ENCODE results near the gene NTN3.

NTN3 gene

DNA sequence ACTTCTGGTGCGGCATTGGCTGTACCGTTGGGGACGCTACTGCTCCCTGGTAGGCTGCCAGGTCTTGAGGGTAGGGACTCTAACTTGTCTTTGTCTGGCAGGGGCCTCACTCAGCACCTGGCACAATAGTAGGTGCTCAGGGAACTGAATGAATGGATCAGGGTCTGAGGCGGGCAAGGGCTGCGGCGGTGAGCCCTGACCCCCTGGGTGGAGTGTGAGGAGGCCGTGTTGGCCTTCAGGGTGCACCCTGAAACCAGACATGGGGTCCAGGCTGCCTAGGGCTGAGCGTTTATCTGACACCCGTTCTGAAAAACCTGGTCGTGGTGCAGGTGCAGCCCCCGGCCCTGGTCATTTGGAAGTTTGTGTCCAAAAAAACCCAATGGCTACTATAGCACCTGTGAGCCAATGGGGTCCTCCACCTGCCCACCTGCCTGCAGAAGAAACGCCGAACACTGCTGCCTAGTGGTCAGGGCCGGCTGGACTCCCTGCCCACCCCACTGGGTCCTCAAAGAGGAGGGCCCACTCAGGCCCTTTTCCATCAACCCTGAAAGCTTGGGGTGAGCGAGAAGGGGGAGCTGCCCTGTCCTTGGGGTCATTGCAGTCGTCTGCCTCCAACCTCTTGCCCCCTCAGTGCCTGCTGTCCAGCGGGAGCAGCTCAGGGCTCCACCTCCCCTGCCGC lies 37.8 kb downstream of the NTN3 start:
- no peak for DNase-seq
- H3K9ac ChIP-seq (ENCODE audit: low read length): no peak overlapping the region
- H3K27me3 ChIP-seq (replicated peaks; ENCODE audit: insufficient read depth, low read length): no peaks in the 10 kb centered on the region
- no peak overlapping the region for H3K27ac ChIP-seq (ENCODE audit: low read length)
- no peaks in the 10 kb centered on the region for H3K36me3 ChIP-seq (replicated peaks; ENCODE audit: insufficient read depth, low read length)
- H4K20me1 ChIP-seq (ENCODE audit: insufficient read depth, low read length): no peaks in the 10 kb centered on the region
- no peak overlapping the region for H3K4me3 ChIP-seq (ENCODE audit: low read length)
- TF ChIP-seq EZH2 (optimal IDR thresholded peaks at IDR 0.05; ENCODE audit: low read depth, low read length): no peak
- no peak for TF ChIP-seq EZH2phosphoT487 (IDR thresholded peaks at IDR 0.05; ENCODE audit: low read length)
- TF ChIP-seq, protein P1, sequence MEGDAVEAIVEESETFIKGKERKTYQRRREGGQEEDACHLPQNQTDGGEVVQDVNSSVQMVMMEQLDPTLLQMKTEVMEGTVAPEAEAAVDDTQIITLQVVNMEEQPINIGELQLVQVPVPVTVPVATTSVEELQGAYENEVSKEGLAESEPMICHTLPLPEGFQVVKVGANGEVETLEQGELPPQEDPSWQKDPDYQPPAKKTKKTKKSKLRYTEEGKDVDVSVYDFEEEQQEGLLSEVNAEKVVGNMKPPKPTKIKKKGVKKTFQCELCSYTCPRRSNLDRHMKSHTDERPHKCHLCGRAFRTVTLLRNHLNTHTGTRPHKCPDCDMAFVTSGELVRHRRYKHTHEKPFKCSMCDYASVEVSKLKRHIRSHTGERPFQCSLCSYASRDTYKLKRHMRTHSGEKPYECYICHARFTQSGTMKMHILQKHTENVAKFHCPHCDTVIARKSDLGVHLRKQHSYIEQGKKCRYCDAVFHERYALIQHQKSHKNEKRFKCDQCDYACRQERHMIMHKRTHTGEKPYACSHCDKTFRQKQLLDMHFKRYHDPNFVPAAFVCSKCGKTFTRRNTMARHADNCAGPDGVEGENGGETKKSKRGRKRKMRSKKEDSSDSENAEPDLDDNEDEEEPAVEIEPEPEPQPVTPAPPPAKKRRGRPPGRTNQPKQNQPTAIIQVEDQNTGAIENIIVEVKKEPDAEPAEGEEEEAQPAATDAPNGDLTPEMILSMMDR (IDR thresholded peaks at IDR 0.05; ENCODE audit: low read length): no peak
- peaks cover 1% of the 10 kb centered on the region for H3K79me2 ChIP-seq (ENCODE audit: low read length)
- no peaks in the 10 kb centered on the region for H3K9me2 ChIP-seq (replicated peaks; ENCODE audit: insufficient read depth, low read length)
- peaks cover 28% of the 10 kb centered on the region for H3K4me1 ChIP-seq (ENCODE audit: low read length)
- no peak overlapping the region for H2AFZ ChIP-seq (ENCODE audit: low read length)
- H3K4me2 ChIP-seq (ENCODE audit: low read depth, low read length): no peak overlapping the region
- H3K9me3 ChIP-seq (replicated peaks; ENCODE audit: insufficient read depth, low read length): no peaks in the 10 kb centered on the region
- H3F3A ChIP-seq (ENCODE audit: insufficient read depth, low read length): peaks cover 15% of the 10 kb centered on the region; the same call in 1 of the 2 replicates

DNA sequence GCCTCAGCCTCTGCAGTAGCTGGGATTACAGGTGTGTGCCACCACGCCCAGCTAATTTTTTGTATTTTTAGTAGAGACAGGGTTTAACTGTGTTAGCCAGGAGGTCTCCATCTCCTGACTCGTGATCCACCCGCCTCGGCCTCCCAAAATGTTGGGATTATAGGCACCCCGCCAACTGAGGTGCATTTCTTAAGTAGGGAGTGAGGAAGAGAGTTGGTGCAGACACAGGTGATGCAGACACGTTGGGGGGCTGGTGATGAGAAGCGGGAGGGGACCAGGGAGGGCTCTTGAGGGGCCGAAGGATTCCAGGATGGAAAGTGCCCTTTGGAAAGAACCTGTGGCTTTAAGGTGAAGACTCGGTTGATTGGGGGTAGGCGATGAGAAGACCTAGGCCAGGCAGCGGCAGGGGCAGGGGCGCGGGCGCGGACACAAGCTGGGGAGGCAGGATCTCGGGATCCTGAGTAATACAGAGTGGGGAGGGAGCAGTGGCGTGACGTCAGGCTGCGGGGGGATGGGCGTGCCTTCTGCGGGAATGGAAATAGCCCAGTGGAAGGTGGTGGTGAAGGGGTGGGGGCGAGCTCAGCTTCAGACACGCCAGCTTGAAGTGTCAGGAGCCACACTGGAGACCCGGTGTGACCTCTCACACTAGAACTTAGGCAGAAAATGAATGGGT lies 40.2 kb downstream of the NTN3 start:
- Histone ChIP-seq H3K4me2 (ENCODE audit: low read depth, low read length) (no peak overlapping the region), H3K4me1 (ENCODE audit: low read length) (peaks cover 32% of the 10 kb centered on the region), H2AFZ (ENCODE audit: low read length) (no peak overlapping the region)

DNA sequence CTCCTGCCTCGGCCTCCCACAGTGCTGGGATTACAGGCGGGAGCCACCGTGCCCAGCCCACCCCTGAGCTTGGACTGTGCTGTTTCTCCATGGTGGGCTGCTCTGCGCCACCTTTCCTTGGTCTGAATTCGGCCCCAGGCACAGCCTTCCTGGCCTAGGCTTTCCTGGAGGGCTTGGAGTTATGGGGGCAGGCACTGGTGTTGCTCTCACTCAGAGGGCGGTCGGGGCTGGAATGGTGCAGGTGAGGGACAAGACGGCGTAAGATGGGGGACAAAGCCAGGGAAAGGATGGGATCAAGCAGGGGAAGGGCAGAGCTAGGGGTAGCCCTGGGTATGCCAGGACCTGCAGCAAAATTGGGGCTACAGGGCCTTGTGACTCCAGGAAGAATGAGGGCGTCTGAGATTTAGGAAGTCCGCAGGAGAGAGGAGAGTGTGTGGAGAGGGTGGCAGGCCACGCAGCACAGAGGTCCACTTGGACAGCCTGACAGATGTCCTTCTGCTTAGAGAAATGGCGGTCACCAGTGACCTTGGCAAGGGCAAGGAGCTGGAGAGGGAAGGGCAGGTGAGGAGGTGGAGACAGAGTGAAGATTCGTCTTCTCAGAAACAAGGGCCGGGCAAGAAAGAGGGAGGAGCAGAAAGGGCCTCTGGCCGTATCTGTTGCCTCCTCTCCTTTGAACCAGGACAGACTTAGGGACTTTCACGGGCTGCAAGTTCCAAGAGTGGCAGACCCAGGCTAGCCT lies 41.1 kb downstream of the NTN3 start:
- Histone ChIP-seq H2AFZ (ENCODE audit: low read length) (no peak overlapping the region), H3F3A (ENCODE audit: insufficient read depth, low read length) (peaks cover 11% of the 10 kb centered on the region; the same call in 1 of the 2 replicates), H4K20me1 (ENCODE audit: insufficient read depth, low read length) (peaks cover 11% of the 10 kb centered on the region; the same call in 1 of the 2 replicates), H3K36me3 (replicated peaks; ENCODE audit: insufficient read depth, low read length) (no peaks in the 10 kb centered on the region), H3K27me3 (replicated peaks; ENCODE audit: insufficient read depth, low read length) (no peaks in the 10 kb centered on the region), H3K9ac (ENCODE audit: low read length) (no peak overlapping the region), H3K9me2 (replicated peaks; ENCODE audit: insufficient read depth, low read length) (no peaks in the 10 kb centered on the region), H3K9me3 (replicated peaks; ENCODE audit: insufficient read depth, low read length) (no peaks in the 10 kb centered on the region), H3K4me3 (ENCODE audit: low read length) (no peak overlapping the region), H3K4me2 (ENCODE audit: low read depth, low read length) (no peak overlapping the region), H3K79me2 (ENCODE audit: low read length) (peaks cover 34% of the 10 kb centered on the region), H3K4me1 (ENCODE audit: low read length) (peaks cover 27% of the 10 kb centered on the region), H3K27ac (ENCODE audit: low read length) (no peak overlapping the region)
- DNase-seq: no peak
- TF ChIP-seq, protein P1 (IDR thresholded peaks at IDR 0.05; ENCODE audit: low read length): no peak
- TF ChIP-seq EZH2phosphoT487 (IDR thresholded peaks at IDR 0.05; ENCODE audit: low read length): no peak
- TF ChIP-seq EZH2 (optimal IDR thresholded peaks at IDR 0.05; ENCODE audit: low read depth, low read length): no peak

More for the DNA sequence above, 40.2 kb downstream of the NTN3 start:
- Histone ChIP-seq H3K27ac (ENCODE audit: low read length) (no peak overlapping the region), H3K9me2 (replicated peaks; ENCODE audit: insufficient read depth, low read length) (no peaks in the 10 kb centered on the region), H3K27me3 (replicated peaks; ENCODE audit: insufficient read depth, low read length) (no peaks in the 10 kb centered on the region), H3K79me2 (ENCODE audit: low read length) (peaks cover 25% of the 10 kb centered on the region), H3K9me3 (replicated peaks; ENCODE audit: insufficient read depth, low read length) (no peaks in the 10 kb centered on the region), H3K4me3 (ENCODE audit: low read length) (no peak overlapping the region), H3F3A (ENCODE audit: insufficient read depth, low read length) (peaks cover 15% of the 10 kb centered on the region; the same call in 1 of the 2 replicates), H3K36me3 (replicated peaks; ENCODE audit: insufficient read depth, low read length) (no peaks in the 10 kb centered on the region), H4K20me1 (ENCODE audit: insufficient read depth, low read length) (peaks cover 2% of the 10 kb centered on the region; the same call in 1 of the 2 replicates), H3K9ac (ENCODE audit: low read length) (no peak overlapping the region)
- DNase-seq: no peak
- TF ChIP-seq, protein P1 (IDR thresholded peaks at IDR 0.05; ENCODE audit: low read length): no peak
- no peak for TF ChIP-seq EZH2phosphoT487 (IDR thresholded peaks at IDR 0.05; ENCODE audit: low read length)
- no peak for TF ChIP-seq EZH2 (optimal IDR thresholded peaks at IDR 0.05; ENCODE audit: low read depth, low read length)

Data from MM.1S (cell line).